HEK293 (cell line): ENCODE measurements around the gene ELMO1.

ENCODE experiments used
- CTCF ChIA-PET: fragments of 350-600 bp; formaldehyde crosslinking; extraction: SDS; loops from one replicate; lab custom pipeline; 2021; ENCODE audit warnings: antibody characterized with exemption; lab: Yijun Ruan, JAX
- POLR2A ChIA-PET: fragments of 300-600 bp; formaldehyde crosslinking; extraction: SDS; loops from one replicate; lab custom pipeline; 2020; ENCODE audit warnings: antibody characterized with exemption, inconsistent platforms; lab: Yijun Ruan, JAX
- H3K27ac ChIP-seq: fragments of 200-500 bp; sonication (Bioruptor generic); 2 replicates; pipeline ENCODE4 v1.5.1; 2014; ENCODE audit warnings: low read depth, low read length, control low read depth, inconsistent platforms; ENCODE audit errors: extremely low read depth
- H3K36me3 ChIP-seq, 2 experiments: fragments of 200-500 bp in 1 of 2; sonication (Bioruptor generic) in 1 of 2; 1 replicate in 1 of 2; 2 replicates in 1 of 2; pipeline ENCODE4 v1.5.1; 2014 to 2017; ENCODE audit warnings: inconsistent platforms in 2 of 2, low read length in 2 of 2; ENCODE audit not compliant: control insufficient read depth in 2 of 2, insufficient read depth in 1 of 2
- H3K4me1 ChIP-seq: fragments of 200-500 bp; sonication (Bioruptor generic); 2 replicates; pipeline ENCODE4 v1.5.1; 2014; ENCODE audit warnings: mild to moderate bottlenecking, low read length, inconsistent platforms; ENCODE audit not compliant: control insufficient read depth, insufficient read depth
- H3K4me3 ChIP-seq: 2 replicates; pipeline ENCODE4 v1.5.1; 2011; ENCODE audit warnings: low read depth, mild to moderate bottlenecking, control low read depth, low read length, moderate library complexity
- H3K9me3 ChIP-seq: fragments of 200-500 bp; sonication (Bioruptor generic); 2 replicates; pipeline ENCODE4 v1.5.1; 2014; ENCODE audit warnings: low read depth, low read length, inconsistent platforms; ENCODE audit not compliant: control insufficient read depth, insufficient read depth
- BCL11B ChIP-seq: fragments of 450-650 bp; formaldehyde crosslinking; IDR thresholded peaks from 2 replicates; pipeline ENCODE4 v1.5.1; 2016; ENCODE audit warnings: low read depth, missing biosample characterization, missing genetic modification characterization
- BCL6B ChIP-seq: fragments of 450-650 bp; formaldehyde crosslinking; IDR thresholded peaks from 2 replicates; pipeline ENCODE4 v1.5.1; 2017; ENCODE audit warnings: missing biosample characterization, missing genetic modification characterization
- HIC1 ChIP-seq: fragments of 450-650 bp; formaldehyde crosslinking; IDR thresholded peaks from 2 replicates; pipeline ENCODE4 v1.5.1; 2016; ENCODE audit warnings: missing biosample characterization, missing genetic modification characterization
- IKZF3 ChIP-seq: fragments of 450-650 bp; IDR thresholded peaks from 2 replicates; pipeline ENCODE4 v1.5.0; 2018; ENCODE audit warnings: missing biosample characterization, mild to moderate bottlenecking, missing genetic modification characterization, moderate library complexity
- ZBTB1 ChIP-seq: fragments of 450-650 bp; formaldehyde crosslinking; IDR thresholded peaks from 2 replicates; pipeline ENCODE4 v1.5.1; 2016; ENCODE audit warnings: missing biosample characterization, missing genetic modification characterization
- ZBTB26 ChIP-seq: fragments of 450-650 bp; formaldehyde crosslinking; optimal IDR thresholded peaks from 2 replicates; pipeline ENCODE3; 2016; ENCODE audit warnings: missing biosample characterization, mild to moderate bottlenecking, missing genetic modification characterization
- ZFHX2 ChIP-seq: fragments of 450-650 bp; formaldehyde crosslinking; conservative IDR thresholded peaks from 2 replicates; pipeline ENCODE4 v1.5.1; 2016; ENCODE audit warnings: missing biosample characterization, missing genetic modification characterization
- ZNF169 ChIP-seq: fragments of 450-650 bp; formaldehyde crosslinking; IDR thresholded peaks from 2 replicates; pipeline ENCODE4 v1.5.1; 2016; ENCODE audit warnings: missing biosample characterization, missing genetic modification characterization
- ZNF174 ChIP-seq: fragments of 450-650 bp; formaldehyde crosslinking; IDR thresholded peaks from 2 replicates; pipeline ENCODE4 v1.5.0; 2017; ENCODE audit warnings: missing biosample characterization, mild to moderate bottlenecking, missing genetic modification characterization
- ZNF184 ChIP-seq: fragments of 450-650 bp; IDR thresholded peaks from 2 replicates; pipeline ENCODE4 v1.5.1; 2018; ENCODE audit warnings: missing biosample characterization, mild to moderate bottlenecking, missing genetic modification characterization
- ZNF280C ChIP-seq: fragments of 450-650 bp; formaldehyde crosslinking; IDR thresholded peaks from 2 replicates; pipeline ENCODE4 v1.5.1; 2016; ENCODE audit warnings: missing biosample characterization, missing genetic modification characterization
- ZNF394 ChIP-seq: fragments of 450-650 bp; formaldehyde crosslinking; IDR thresholded peaks from 2 replicates; pipeline ENCODE4 v1.5.1; 2016; ENCODE audit warnings: missing biosample characterization, missing genetic modification characterization, mild to moderate bottlenecking, moderate library complexity, borderline replicate concordance
- ZNF555 ChIP-seq: fragments of 450-650 bp; formaldehyde crosslinking; conservative IDR thresholded peaks from 2 replicates; pipeline ENCODE4 v1.5.1; 2017; ENCODE audit warnings: missing biosample characterization, mild to moderate bottlenecking, missing genetic modification characterization, inconsistent platforms
- ZNF558 ChIP-seq: fragments of 450-650 bp; formaldehyde crosslinking; IDR thresholded peaks from 2 replicates; pipeline ENCODE4 v1.5.1; 2016; ENCODE audit warnings: missing biosample characterization, missing genetic modification characterization
- ZNF561 ChIP-seq: fragments of 450-650 bp; IDR thresholded peaks from 2 replicates; pipeline ENCODE4 v1.5.1; 2018; ENCODE audit warnings: missing biosample characterization, missing genetic modification characterization, borderline replicate concordance
- ZNF580 ChIP-seq: fragments of 450-650 bp; formaldehyde crosslinking; IDR thresholded peaks from 2 replicates; pipeline ENCODE4 v1.5.1; 2016; ENCODE audit warnings: missing biosample characterization, missing genetic modification characterization
- ZNF639 ChIP-seq: fragments of 450-650 bp; formaldehyde crosslinking; IDR thresholded peaks from 2 replicates; pipeline ENCODE4 v1.5.1; 2016; ENCODE audit warnings: missing biosample characterization, missing genetic modification characterization
- ZNF776 ChIP-seq: fragments of 450-650 bp; formaldehyde crosslinking; IDR thresholded peaks from 2 replicates; pipeline ENCODE4 v1.5.0; 2017; ENCODE audit warnings: missing biosample characterization, missing genetic modification characterization, borderline replicate concordance
- ZNF792 ChIP-seq: fragments of 450-650 bp; formaldehyde crosslinking; IDR thresholded peaks from 2 replicates; pipeline ENCODE4 v1.5.1; 2016; ENCODE audit warnings: missing biosample characterization, missing genetic modification characterization
- ZSCAN16 ChIP-seq: fragments of 450-650 bp; formaldehyde crosslinking; IDR thresholded peaks from 2 replicates; pipeline ENCODE4 v1.5.1; 2016; ENCODE audit warnings: missing biosample characterization, missing genetic modification characterization
- ZSCAN30 ChIP-seq: fragments of 450-650 bp; IDR thresholded peaks from 2 replicates; pipeline ENCODE4 v1.5.1; 2018; ENCODE audit warnings: missing biosample characterization, mild to moderate bottlenecking, missing genetic modification characterization, moderate library complexity
- TF ChIP-seq, protein P1 (sequence below): fragments of 450-650 bp; formaldehyde crosslinking; IDR thresholded peaks from 2 replicates; pipeline ENCODE4 v1.5.1; 2016; ENCODE audit warnings: missing biosample characterization, missing genetic modification characterization

Gene ELMO1

GRCh38 chr7:37424995-37425394, 23.7 kb downstream of the ELMO1 start:
- H3K27ac ChIP-seq: no peak overlapping the region
- ChIA-PET POLR2A (no interaction called here), CTCF (no interaction called here)
- no peak for TF ChIP-seq ZBTB26 (tag by site-specific recombination)
- TF ChIP-seq BCL11B: no peak
- no peak for TF ChIP-seq ZSCAN30 (tag by site-specific recombination)
- no peak for TF ChIP-seq ZFHX2 (tag by site-specific recombination)
- no peak for TF ChIP-seq ZNF169 (tag by site-specific recombination)
- no peak for TF ChIP-seq ZNF280C (tag by site-specific recombination)
- TF ChIP-seq, protein P1, sequence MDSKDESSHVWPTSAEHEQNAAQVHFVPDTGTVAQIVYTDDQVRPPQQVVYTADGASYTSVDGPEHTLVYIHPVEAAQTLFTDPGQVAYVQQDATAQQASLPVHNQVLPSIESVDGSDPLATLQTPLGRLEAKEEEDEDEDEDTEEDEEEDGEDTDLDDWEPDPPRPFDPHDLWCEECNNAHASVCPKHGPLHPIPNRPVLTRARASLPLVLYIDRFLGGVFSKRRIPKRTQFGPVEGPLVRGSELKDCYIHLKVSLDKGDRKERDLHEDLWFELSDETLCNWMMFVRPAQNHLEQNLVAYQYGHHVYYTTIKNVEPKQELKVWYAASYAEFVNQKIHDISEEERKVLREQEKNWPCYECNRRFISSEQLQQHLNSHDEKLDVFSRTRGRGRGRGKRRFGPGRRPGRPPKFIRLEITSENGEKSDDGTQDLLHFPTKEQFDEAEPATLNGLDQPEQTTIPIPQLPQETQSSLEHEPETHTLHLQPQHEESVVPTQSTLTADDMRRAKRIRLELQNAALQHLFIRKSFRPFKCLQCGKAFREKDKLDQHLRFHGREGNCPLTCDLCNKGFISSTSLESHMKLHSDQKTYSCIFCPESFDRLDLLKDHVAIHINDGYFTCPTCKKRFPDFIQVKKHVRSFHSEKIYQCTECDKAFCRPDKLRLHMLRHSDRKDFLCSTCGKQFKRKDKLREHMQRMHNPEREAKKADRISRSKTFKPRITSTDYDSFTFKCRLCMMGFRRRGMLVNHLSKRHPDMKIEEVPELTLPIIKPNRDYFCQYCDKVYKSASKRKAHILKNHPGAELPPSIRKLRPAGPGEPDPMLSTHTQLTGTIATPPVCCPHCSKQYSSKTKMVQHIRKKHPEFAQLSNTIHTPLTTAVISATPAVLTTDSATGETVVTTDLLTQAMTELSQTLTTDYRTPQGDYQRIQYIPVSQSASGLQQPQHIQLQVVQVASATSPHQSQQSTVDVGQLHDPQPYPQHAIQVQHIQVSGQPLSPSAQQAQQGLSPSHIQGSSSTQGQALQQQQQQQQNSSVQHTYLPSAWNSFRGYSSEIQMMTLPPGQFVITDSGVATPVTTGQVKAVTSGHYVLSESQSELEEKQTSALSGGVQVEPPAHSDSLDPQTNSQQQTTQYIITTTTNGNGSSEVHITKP (tag by site-specific recombination): no peak
- TF ChIP-seq ZNF776: no peak
- TF ChIP-seq IKZF3 (tag by site-specific recombination): no peak
- TF ChIP-seq ZNF184 (tag by site-specific recombination): no peak
- TF ChIP-seq ZNF639 (tag by site-specific recombination): no peak
- no peak for TF ChIP-seq ZSCAN16 (tag by site-specific recombination)
- TF ChIP-seq ZNF558 (tag by site-specific recombination): no peak
- TF ChIP-seq ZNF792 (tag by site-specific recombination): no peak
- no peaks in the 10 kb centered on the region for H3K9me3 ChIP-seq
- no peaks in the 10 kb centered on the region for H3K36me3 ChIP-seq
- no peak overlapping the region for H3K4me3 ChIP-seq
- no peaks in the 10 kb centered on the region for H3K4me1 ChIP-seq

DNA sequence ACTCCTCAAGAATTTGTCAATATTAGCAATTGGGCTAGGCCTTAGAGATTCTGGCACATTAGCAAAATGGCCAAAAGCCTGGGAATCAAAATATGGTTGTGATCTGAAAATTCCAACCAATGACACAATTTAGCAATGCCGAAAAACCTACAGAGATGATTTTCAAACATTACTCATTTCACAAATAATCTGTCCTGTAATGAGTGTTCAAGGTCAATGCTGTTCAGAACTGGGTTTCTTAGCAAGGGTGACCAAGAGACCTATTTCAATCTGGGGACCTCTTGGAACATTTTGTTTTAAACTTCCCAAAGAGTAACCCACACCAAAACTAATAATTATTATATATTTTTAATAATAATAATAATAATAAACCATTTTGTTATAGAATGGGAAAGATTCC, 24.1 kb downstream of the ELMO1 start:
- ChIA-PET POLR2A (no interaction called here), CTCF (interaction anchor here (0.7 kb wide), 1 partner anchor 1579 kb away, joined by 3 read pairs; no protein-coding TSS in a partner anchor)
- no peaks in the 10 kb centered on the region for H3K36me3 ChIP-seq
- TF ChIP-seq HIC1 (no peak), ZNF174 (no peak), ZNF561 (tag by site-specific recombination) (no peak), ZBTB1 (tag by site-specific recombination) (no peak), ZNF580 (no peak), BCL6B (tag by site-specific recombination) (no peak), ZNF555 (tag by site-specific recombination) (no peak), IKZF3 (tag by site-specific recombination) (no peak), ZNF394 (no peak)

More for the DNA sequence above, 24.1 kb downstream of the ELMO1 start:
- Histone ChIP-seq H3K4me3 (no peak overlapping the region), H3K4me1 (no peaks in the 10 kb centered on the region), H3K27ac (no peak overlapping the region), H3K9me3 (no peaks in the 10 kb centered on the region)
